PFSK-1 (cell line): ENCODE data around the gene FRK.

Experiments used
- FOXP2 ChIP-seq: optimal IDR thresholded peaks from 2 replicates; pipeline ENCODE3; 2011; ENCODE audit warnings: borderline replicate concordance, control low read depth, inconsistent platforms; ENCODE audit not compliant: insufficient read depth; ENCODE audit errors: extremely low read length, extremely low read depth
- POLR2AphosphoS5 ChIP-seq: IDR thresholded peaks from 2 replicates; pipeline ENCODE4 v1.6.1; 2012; ENCODE audit warnings: low read depth, mild to moderate bottlenecking, control low read depth, low read length, moderate library complexity
- REST ChIP-seq, 2 experiments: IDR thresholded peaks; 2 replicates each; pipeline versions ENCODE4 v1.6.1 to v1.8.0; 2011 to 2012; ENCODE audit warnings: low read depth in 2 of 2, low read length in 2 of 2, control low read depth in 1 of 2, inconsistent platforms in 1 of 2, mild to moderate bottlenecking in 1 of 2, moderate library complexity in 1 of 2; ENCODE audit not compliant: insufficient read depth in 1 of 2
- SIN3A ChIP-seq: IDR thresholded peaks from 2 replicates; pipeline ENCODE4 v1.6.1; 2012; ENCODE audit warnings: mild to moderate bottlenecking, low read length, moderate library complexity, borderline replicate concordance; ENCODE audit not compliant: insufficient read depth
- TAF1 ChIP-seq: IDR thresholded peaks from 2 replicates; pipeline ENCODE4 v1.6.1; 2012; ENCODE audit warnings: low read length, control low read depth, borderline replicate concordance; ENCODE audit not compliant: insufficient read depth

The FRK gene

DNA sequence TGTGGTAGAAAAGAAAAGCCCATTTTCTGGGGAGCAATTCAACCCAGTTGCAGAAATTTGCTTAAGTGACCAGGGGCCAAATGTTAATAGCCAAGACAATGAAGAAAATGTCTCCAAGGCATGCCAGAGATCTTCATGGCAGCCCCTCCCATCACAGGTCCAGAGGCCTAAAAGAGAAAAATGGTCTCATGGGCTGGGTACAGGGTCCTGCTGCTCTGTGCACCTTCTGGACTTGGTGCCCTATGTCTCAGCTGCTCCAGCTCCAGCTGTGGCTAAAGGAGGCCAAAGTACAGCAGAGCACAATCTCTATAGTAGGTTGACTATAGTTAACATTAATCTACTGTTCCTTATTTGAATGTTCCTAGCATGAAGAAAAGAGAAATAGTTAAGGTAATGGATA is 44.7 kb downstream of the FRK start:
- TF ChIP-seq REST (IDR thresholded peaks at IDR 0.05; ENCODE audit: insufficient read depth in 1 of 2, low read depth in 2 of 2, low read length in 2 of 2), result no peak
- TF ChIP-seq SIN3A, result no peak
- TF ChIP-seq FOXP2, result no peak
- TF ChIP-seq POLR2AphosphoS5, result no peak
- TF ChIP-seq TAF1, result no peak

DNA sequence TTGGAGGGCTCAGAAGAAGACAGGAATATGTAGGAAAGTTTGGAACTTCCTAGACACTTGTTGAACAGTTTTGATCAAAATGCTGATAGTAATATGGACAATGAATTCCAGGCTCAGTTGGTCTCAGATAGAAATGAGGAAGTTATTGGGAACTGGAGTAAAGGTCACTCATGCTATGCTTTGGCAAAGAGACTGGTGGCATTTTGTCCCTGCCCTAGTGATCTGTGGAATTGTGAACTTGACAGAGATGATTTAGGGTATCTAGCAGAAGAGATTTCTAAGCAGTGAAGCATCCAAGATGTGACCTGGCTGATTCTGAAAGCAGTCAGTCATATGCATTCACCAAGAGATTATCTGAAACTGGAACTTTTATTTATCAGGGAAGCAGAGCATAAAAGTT is 45.1 kb downstream of the FRK start:
- TF ChIP-seq SIN3A (no peak), POLR2AphosphoS5 (no peak), TAF1 (no peak), REST (IDR thresholded peaks at IDR 0.05; ENCODE audit: insufficient read depth in 1 of 2, low read depth in 2 of 2, low read length in 2 of 2) (no peak), FOXP2 (no peak)

DNA sequence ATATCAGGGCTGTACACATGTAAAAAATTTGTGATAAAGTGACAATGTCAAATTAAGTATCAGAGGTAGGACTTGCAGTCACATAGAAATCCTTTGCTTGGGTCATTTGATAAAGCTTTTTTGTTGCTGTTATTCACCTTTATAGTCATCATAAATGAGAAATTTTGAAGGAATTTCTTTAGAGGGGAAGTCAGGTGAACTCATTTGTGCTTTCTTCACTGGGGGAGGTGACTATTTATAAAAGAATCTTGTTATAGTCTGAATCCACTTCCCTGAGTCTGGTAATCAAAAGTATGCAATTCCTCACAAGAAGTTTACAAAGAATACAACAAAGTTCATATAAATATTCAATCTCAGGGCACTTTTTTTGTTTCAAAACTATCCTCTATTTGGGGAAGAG is 47.7 kb downstream of the FRK start:
- TF ChIP-seq POLR2AphosphoS5 (no peak), REST (IDR thresholded peaks at IDR 0.05; ENCODE audit: insufficient read depth in 1 of 2, low read depth in 2 of 2, low read length in 2 of 2) (no peak), SIN3A (no peak), TAF1 (no peak), FOXP2 (no peak)

DNA sequence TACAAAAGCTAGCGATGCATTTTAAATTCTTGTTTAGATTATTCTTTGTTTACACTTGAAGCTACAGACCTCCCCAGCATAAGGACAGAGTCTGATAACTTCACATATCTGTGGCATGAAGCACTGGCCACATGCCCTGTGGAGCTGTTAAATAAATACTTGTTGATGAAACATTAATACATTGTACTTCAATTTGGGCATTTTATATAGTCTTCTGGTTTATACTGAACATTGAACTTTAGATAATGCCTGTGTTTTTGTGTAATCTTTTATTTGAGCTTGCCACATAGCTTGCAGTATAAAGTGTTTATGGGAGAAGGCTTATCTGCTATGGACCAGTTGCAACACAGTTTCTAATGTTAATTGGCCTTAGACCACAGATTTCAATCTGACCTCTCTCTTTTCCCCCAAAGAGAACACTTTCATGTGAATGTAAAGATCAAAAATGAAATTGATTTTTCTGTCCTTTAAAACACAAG is 48.2 kb downstream of the FRK start:
- TF ChIP-seq TAF1 (no peak), POLR2AphosphoS5 (no peak), REST (IDR thresholded peaks at IDR 0.05; ENCODE audit: insufficient read depth in 1 of 2, low read depth in 2 of 2, low read length in 2 of 2) (no peak), FOXP2 (no peak), SIN3A (no peak)

DNA sequence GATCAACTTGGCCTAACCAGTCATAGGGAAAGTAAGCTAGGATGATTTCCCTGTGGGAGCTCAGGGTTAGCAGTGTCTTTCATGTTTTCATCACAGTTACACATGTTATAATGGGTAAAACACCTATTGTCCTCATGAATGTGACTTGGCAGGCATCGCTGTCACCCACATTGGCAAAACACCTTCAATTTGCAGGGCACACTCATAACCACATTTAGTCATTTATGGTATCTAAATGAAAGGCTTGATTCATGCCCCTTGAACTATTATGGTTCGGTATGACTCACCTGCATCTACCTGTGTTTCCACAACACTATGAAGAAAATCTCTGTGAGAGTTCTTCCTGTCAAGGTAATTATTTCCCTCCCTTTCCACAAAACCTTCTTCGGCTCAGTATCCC is 49.2 kb downstream of the FRK start:
- no peak for TF ChIP-seq FOXP2
- TF ChIP-seq POLR2AphosphoS5, result no peak
- TF ChIP-seq REST (IDR thresholded peaks at IDR 0.05; ENCODE audit: insufficient read depth in 1 of 2, low read depth in 2 of 2, low read length in 2 of 2), result no peak
- TF ChIP-seq SIN3A, result no peak
